ENCODE measurements around the gene OPCML. TPM values are rescaled to one million over a fixed set of nuclear protein-coding genes. Genes with fewer than 3 reads are reported as not detected.

The OPCML gene
- total and polyA plus RNA-seq, 4 donors: 16.6 to 70.3 (median 58.1) TPM

DNA sequence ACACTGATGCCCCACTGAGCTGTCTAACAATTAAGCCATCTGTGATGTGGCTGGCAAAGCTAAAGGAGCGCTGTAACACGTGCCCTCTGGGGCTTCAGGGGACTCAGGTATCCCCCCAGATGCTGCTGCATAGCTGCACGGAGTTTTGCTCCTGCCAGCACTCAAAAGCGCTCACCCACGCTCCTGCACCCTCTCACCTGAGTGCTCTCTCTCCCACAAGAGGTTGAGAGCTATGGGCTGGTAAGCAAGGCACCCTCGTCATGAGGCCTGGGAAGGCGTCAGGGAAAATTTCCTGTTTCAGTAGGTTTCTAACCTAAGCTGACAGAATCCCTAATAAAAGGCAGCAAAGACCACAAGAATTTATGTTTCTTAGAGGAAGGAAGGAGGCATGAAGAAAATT, 850.3 kb downstream of the OPCML start:
- 92% methylated on average over 5 of the region's 7 CpGs for WGBS (ENCODE audit: insufficient coverage)

DNA sequence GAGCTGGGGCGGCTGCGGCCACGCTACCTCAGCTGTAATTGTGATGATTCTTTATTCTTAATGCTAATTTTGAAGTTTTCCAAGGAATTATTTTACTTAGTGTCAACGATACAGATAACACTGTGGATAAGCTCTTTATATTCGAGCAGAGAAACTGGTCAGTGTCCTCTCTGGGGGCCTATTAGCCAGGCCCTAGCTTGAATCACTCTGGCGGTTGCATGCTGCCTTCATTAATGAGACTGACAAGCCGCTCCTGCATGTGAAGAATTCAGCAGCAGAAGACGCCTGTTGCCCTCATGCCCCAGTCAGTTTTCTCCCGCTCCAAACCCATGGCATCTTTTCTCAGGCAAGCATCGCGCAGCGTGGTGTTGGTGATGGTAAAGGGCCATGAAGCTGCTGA, 851.7 kb downstream of the OPCML start:
- Histone ChIP-seq H3K4me3 (ENCODE audit: low read depth, low read length) (no peak overlapping the region), H3K27ac (ENCODE audit: low read depth, low read length) (no peak overlapping the region), H3K27me3 (ENCODE audit: control insufficient read depth, insufficient read depth, low read length) (no peaks in the 10 kb centered on the region), H3K9me3 (ENCODE audit: control insufficient read depth, insufficient read depth, low read length) (peaks cover 3% of the 10 kb centered on the region), H3K4me1 (ENCODE audit: control insufficient read depth, insufficient read depth, low read length) (no peaks in the 10 kb centered on the region), H3K36me3 (ENCODE audit: control insufficient read depth, insufficient read depth, low read length) (no peaks in the 10 kb centered on the region)
- WGBS (ENCODE audit: insufficient coverage): 88% methylated on average over 9 of the region's 12 CpGs
- DNase-seq (ENCODE audit: low read depth in 4 of 6, low spot score in 6 of 6): no peak

More for the DNA sequence above, 850.3 kb downstream of the OPCML start:
- no peak overlapping the region for H3K4me3 ChIP-seq (ENCODE audit: low read depth, low read length)
- peaks cover 3% of the 10 kb centered on the region for H3K9me3 ChIP-seq (ENCODE audit: control insufficient read depth, insufficient read depth, low read length)
- no peak overlapping the region for H3K27ac ChIP-seq (ENCODE audit: low read depth, low read length)
- no peaks in the 10 kb centered on the region for H3K4me1 ChIP-seq (ENCODE audit: control insufficient read depth, insufficient read depth, low read length)
- H3K36me3 ChIP-seq (ENCODE audit: control insufficient read depth, insufficient read depth, low read length): no peaks in the 10 kb centered on the region
- H3K27me3 ChIP-seq (ENCODE audit: control insufficient read depth, insufficient read depth, low read length): no peaks in the 10 kb centered on the region
- no peak for DNase-seq (ENCODE audit: low read depth in 4 of 6, low spot score in 6 of 6)

DNA sequence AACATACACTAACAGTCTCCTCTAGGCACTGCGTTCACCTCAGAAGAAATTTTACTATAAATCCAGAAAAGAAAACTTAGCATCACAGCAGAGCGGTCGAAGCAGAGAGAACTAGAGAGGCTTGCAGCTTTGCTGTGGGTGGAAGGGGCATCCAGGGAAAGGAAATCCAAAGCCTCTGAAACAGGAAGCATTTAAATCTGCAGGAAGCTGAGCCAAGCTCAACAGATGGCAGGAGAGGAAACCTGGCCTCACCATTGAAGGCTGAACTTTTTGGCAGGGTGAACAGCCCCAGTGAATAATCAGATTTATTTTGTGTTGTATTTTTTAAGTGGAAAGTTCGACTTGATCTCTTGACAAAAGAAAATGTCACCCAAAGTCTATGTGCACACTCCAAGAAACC, 858.1 kb downstream of the OPCML start:
- Histone ChIP-seq H3K4me3 (ENCODE audit: low read depth, low read length) (no peak overlapping the region), H3K36me3 (ENCODE audit: control insufficient read depth, insufficient read depth, low read length) (no peaks in the 10 kb centered on the region), H3K27ac (ENCODE audit: low read depth, low read length) (no peak overlapping the region), H3K9me3 (ENCODE audit: control insufficient read depth, insufficient read depth, low read length) (no peaks in the 10 kb centered on the region), H3K27me3 (ENCODE audit: control insufficient read depth, insufficient read depth, low read length) (no peaks in the 10 kb centered on the region), H3K4me1 (ENCODE audit: control insufficient read depth, insufficient read depth, low read length) (no peaks in the 10 kb centered on the region)
- DNase-seq (ENCODE audit: low read depth in 4 of 6, low spot score in 6 of 6): peak in 1 of 6 donors; percentile 81
- WGBS (ENCODE audit: insufficient coverage): 100% methylated on average over 2 of the region's 4 CpGs

DNA sequence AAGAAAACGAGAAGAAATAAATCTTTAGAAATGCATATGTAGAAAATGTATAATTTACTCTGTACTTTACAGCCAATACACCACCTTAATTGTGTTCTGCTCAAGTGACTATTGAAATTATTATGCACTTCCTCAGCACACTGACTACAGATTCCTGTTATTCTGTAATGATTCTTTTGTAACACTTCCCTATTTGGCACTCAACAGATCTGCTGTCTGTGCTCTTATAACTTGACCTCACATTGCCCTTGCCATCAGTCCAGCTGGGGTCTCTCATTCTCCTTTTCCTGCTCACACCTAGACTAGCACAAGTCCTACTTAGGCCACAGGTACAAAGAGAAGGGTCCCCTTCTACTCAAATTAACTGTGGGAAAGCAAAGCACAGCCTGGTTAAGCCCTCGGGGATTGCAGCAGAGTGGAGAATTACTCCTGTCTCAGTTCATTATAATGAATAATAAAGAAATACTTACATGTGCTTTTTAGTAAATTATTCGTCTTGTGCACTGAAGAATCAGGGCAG, 860.4 kb downstream of the OPCML start:
- Histone ChIP-seq H3K4me3 (ENCODE audit: low read depth, low read length) (no peak overlapping the region), H3K27me3 (ENCODE audit: control insufficient read depth, insufficient read depth, low read length) (no peaks in the 10 kb centered on the region), H3K36me3 (ENCODE audit: control insufficient read depth, insufficient read depth, low read length) (no peaks in the 10 kb centered on the region), H3K4me1 (ENCODE audit: control insufficient read depth, insufficient read depth, low read length) (no peaks in the 10 kb centered on the region), H3K27ac (ENCODE audit: low read depth, low read length) (no peak overlapping the region), H3K9me3 (ENCODE audit: control insufficient read depth, insufficient read depth, low read length) (no peaks in the 10 kb centered on the region)
- no CpG with 5 or more reads among the region's 3 CpGs for WGBS (ENCODE audit: insufficient coverage)
- DNase-seq (ENCODE audit: low read depth in 4 of 6, low spot score in 6 of 6): peak in 1 of 6 donors; percentile 43

DNA sequence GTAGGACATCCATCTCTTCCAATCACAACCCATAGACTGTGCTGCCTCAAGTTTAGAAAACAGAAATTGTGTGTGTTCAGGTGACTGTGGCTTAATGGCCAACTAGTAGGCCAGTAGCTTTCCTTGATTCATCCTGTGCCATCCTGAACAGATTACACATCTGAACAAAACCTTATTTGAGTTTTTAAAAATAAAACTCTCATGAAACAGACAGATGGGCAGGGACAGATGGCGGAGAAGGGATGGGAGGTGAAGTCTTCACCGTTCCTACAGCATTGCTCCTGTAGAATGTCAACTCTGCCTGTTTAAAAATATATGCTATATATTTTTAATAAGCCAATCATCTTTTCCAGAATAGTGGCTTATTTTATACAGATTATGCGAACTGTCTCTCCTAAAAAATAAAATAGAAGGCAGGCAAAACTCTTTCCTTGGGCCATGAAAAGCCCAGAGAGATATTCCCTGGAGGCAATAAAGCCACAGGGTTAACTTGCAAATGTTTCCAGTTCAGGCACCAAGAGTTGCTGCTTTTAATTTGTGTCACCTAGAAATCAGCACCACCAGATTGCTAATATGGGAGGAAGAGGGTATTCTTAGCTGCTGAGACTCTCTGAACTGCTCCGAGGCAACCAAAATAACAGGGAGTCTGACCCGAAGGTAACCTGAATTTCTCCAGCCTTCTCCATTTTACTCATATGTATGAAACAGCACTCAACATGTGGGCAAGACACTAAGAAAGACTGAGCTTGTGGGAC, 861.2 kb downstream of the OPCML start:
- Histone ChIP-seq H3K36me3 (ENCODE audit: control insufficient read depth, insufficient read depth, low read length) (no peaks in the 10 kb centered on the region), H3K27ac (ENCODE audit: low read depth, low read length) (no peak overlapping the region), H3K9me3 (ENCODE audit: control insufficient read depth, insufficient read depth, low read length) (no peaks in the 10 kb centered on the region), H3K4me1 (ENCODE audit: control insufficient read depth, insufficient read depth, low read length) (no peaks in the 10 kb centered on the region), H3K4me3 (ENCODE audit: low read depth, low read length) (no peak overlapping the region), H3K27me3 (ENCODE audit: control insufficient read depth, insufficient read depth, low read length) (no peaks in the 10 kb centered on the region)
- DNase-seq (ENCODE audit: low read depth in 4 of 6, low spot score in 6 of 6): peak in 1 of 6 donors; percentile 67
- WGBS (ENCODE audit: insufficient coverage): no CpG with 5 or more reads among the region's 5 CpGs

DNA sequence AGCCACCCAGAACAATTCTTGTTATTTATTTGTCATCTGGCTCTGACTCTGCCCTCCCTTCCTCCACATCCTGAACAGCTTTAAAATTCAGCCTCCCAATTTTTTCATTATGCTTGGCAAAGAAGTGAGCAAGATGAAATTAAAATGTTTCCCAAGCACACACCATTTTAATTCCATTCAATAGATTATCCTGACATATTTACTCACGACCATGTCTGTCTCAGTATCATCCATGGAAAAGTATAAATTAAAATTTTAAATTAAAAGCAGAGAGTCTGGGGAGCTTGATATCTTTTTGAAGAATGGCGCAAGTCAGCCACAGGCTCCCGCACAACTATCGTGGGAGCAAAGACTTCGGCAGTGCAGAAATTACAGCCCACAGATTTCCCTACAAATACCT, 862.4 kb downstream of the OPCML start:
- H3K27ac ChIP-seq (ENCODE audit: low read depth, low read length): no peak overlapping the region
- no peaks in the 10 kb centered on the region for H3K27me3 ChIP-seq (ENCODE audit: control insufficient read depth, insufficient read depth, low read length)
- H3K9me3 ChIP-seq (ENCODE audit: control insufficient read depth, insufficient read depth, low read length): no peaks in the 10 kb centered on the region
- no peaks in the 10 kb centered on the region for H3K4me1 ChIP-seq (ENCODE audit: control insufficient read depth, insufficient read depth, low read length)
- no peaks in the 10 kb centered on the region for H3K36me3 ChIP-seq (ENCODE audit: control insufficient read depth, insufficient read depth, low read length)
- peak in 2 of 6 donors; percentile 55 to 60 for DNase-seq (ENCODE audit: low read depth in 4 of 6, low spot score in 6 of 6)
- H3K4me3 ChIP-seq (ENCODE audit: low read depth, low read length): no peak overlapping the region
- 91% methylated on average over 4 of the region's 5 CpGs for WGBS (ENCODE audit: insufficient coverage)

DNA sequence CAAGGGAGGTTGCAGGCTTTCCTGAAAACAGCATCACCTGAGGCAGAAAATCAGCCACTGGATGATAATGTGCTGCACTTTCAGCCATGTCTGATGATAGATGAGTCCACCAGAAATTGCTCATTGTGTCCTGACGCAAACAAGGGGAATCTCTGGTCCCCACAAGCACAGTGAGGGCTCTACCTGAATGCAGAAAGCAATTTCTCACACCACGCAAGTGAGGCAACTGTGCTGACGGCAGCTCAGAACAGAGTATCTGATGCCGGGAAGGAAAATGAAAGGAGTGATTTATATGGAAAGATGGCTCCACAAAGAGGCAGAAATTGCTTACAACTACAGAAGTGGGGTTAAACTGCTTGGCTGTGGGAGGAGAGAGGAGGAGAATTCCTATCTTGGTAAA, 867.1 kb downstream of the OPCML start:
- Histone ChIP-seq H3K4me1 (ENCODE audit: control insufficient read depth, insufficient read depth, low read length) (no peaks in the 10 kb centered on the region), H3K9me3 (ENCODE audit: control insufficient read depth, insufficient read depth, low read length) (no peaks in the 10 kb centered on the region), H3K27ac (ENCODE audit: low read depth, low read length) (no peak overlapping the region), H3K4me3 (ENCODE audit: low read depth, low read length) (no peak overlapping the region), H3K36me3 (ENCODE audit: control insufficient read depth, insufficient read depth, low read length) (no peaks in the 10 kb centered on the region), H3K27me3 (ENCODE audit: control insufficient read depth, insufficient read depth, low read length) (no peaks in the 10 kb centered on the region)
- peak in 1 of 6 donors; percentile 57 for DNase-seq (ENCODE audit: low read depth in 4 of 6, low spot score in 6 of 6)
- 82% methylated on average over 4 of the region's 4 CpGs for WGBS (ENCODE audit: insufficient coverage)

DNA sequence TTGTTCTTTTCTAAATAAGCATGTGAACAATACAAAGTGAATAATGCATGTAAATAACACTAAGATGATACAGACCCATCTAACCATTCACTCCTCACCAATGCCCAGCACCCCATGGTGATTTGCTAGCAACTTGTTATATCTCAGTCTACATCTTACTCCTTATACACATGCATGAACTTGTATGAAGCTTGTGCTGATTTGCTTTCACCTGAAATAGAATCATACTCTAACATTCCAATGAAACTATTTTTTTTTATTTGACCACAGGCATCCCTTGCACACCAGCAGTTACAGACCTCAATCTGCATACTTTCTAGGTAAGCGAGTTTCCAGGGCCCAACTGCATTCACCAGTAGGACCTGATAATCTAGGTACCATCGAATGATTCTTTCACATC, 873.6 kb downstream of the OPCML start:
- no CpG with 5 or more reads among the region's 2 CpGs for WGBS (ENCODE audit: insufficient coverage)
- Histone ChIP-seq H3K27me3 (ENCODE audit: control insufficient read depth, insufficient read depth, low read length) (no peaks in the 10 kb centered on the region), H3K36me3 (ENCODE audit: control insufficient read depth, insufficient read depth, low read length) (peaks cover 2% of the 10 kb centered on the region), H3K4me3 (ENCODE audit: low read depth, low read length) (no peak overlapping the region), H3K4me1 (ENCODE audit: control insufficient read depth, insufficient read depth, low read length) (peaks cover 3% of the 10 kb centered on the region), H3K9me3 (ENCODE audit: control insufficient read depth, insufficient read depth, low read length) (no peaks in the 10 kb centered on the region), H3K27ac (ENCODE audit: low read depth, low read length) (no peak overlapping the region)
- DNase-seq (ENCODE audit: low read depth in 4 of 6, low spot score in 6 of 6): no peak

DNA sequence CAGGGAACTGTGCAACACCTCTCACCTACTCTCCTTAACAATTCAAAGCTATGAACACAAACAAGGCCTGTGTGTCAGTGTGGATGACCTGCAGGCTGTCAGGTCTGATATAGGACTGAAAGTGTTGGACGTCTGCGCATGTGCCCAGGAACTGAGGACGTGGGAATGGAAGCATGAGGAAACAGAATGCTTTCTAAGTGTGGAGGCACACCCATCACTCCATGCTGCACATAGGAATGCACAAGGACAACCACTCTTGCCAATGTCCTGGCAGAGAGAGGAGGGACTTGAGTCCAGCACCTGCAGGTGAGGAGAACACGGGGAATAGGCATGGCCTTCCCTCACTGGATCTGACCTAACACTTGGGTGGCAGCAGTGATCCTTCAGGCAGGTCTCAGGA, 874.3 kb downstream of the OPCML start:
- no peaks in the 10 kb centered on the region for H3K27me3 ChIP-seq (ENCODE audit: control insufficient read depth, insufficient read depth, low read length)
- no peak overlapping the region for H3K4me3 ChIP-seq (ENCODE audit: low read depth, low read length)
- DNase-seq (ENCODE audit: low read depth in 4 of 6, low spot score in 6 of 6): no peak
- WGBS (ENCODE audit: insufficient coverage): 100% methylated on average over 1 of the region's 4 CpGs
- peaks cover 3% of the 10 kb centered on the region for H3K4me1 ChIP-seq (ENCODE audit: control insufficient read depth, insufficient read depth, low read length)
- H3K27ac ChIP-seq (ENCODE audit: low read depth, low read length): no peak overlapping the region
- no peaks in the 10 kb centered on the region for H3K9me3 ChIP-seq (ENCODE audit: control insufficient read depth, insufficient read depth, low read length)
- peaks cover 2% of the 10 kb centered on the region for H3K36me3 ChIP-seq (ENCODE audit: control insufficient read depth, insufficient read depth, low read length)

Measured in spinal cord (tissue), 10 donors.